Fibroblast of pulmonary artery (primary cell): Measurements from ENCODE around the gene ZNF12.

Experiments
- DNase-seq: peaks from one replicate; pipeline ENCODE4 v3.0.0-alpha.2; 2010; ENCODE audit warnings: low read depth
- H3K4me3 ChIP-seq: replicated peaks from 2 replicates; pipeline ENCODE4 v1.5.1; 2011; ENCODE audit warnings: low read depth, mild to moderate bottlenecking, control low read depth, low read length, moderate library complexity
- CTCF ChIP-seq: IDR thresholded peaks from 2 replicates; pipeline ENCODE4 v1.5.1; 2011; ENCODE audit warnings: mild to moderate bottlenecking, control low read depth, low read length, inconsistent platforms; ENCODE audit errors: missing control alignments

The ZNF12 gene

GRCh38 chr7:6639032-6639431 lies 67.7 kb downstream of the ZNF12 start:
- H3K4me3 ChIP-seq: peak overlapping the region; percentile 71
- no peak for DNase-seq
- no peak for TF ChIP-seq CTCF
